ENCODE data around the gene MACROD1. TPM values are rescaled to one million over a fixed set of nuclear protein-coding genes. Genes with fewer than 3 reads are reported as not detected.

The MACROD1 gene
- total and polyA plus RNA-seq, 2 of the 13 experiments (the other 11 are each of a cell fraction or from before 2014, with no cell fraction given) = 23.1 to 34.5 TPM

DNA sequence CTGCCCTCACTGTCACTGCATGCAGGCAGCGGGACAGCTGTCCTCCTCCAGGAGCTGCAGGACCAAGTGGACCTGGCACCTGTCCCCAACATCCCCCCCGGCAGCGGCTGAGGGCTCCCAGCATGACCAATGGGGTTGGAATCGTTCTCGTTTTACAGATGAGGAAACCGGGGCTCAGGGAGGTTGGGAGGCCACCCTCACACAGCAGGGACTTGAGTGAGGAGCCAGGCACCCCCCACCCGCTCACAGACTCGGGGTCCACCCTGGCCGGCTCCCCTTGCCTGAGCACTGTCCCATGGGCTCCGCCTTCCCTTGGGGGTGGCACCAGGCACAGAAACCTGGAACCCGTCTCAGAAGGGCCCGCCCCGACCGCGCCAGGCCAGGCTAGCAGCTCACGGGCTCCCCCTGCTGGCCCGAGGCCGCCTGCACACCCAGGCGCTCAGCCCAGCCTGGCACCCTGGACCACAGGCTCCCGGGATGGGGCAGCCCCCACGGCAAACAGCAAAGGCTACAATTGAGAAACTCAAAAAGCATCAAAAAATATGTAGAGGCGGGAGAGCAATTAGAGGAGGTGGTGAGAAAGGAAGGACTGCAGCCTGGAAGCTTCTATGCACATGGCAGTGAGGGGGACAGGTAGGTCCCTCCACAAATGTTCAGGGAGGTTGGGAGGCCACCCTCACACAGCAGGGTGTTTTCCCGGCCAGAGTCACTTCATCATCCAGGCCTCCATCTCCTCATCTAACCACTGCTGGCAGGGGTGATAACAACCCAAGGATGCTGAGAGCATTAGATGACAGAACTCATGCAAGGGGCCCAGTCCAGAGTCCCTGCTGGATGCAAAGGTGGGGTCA, 12.8 kb downstream of the MACROD1 start:
- Histone ChIP-seq H3K79me2 (ENCODE audit: insufficient read depth, low read length) (no peaks in the 10 kb centered on the region), H3K4me1 (ENCODE audit: insufficient read depth, low read length) (peaks cover 34% of the 10 kb centered on the region), H3K36me3 (replicated peaks in 1 of 2; ENCODE audit: control insufficient read depth in 1 of 2, insufficient read depth in 2 of 2, low read length in 2 of 2) (peaks cover 10 to 29% of the 10 kb centered on the region in 2 experiments; a peak in 4 of 5 replicates), H3K4me2 (ENCODE audit: low read depth, low read length) (peak overlapping the region; percentile 28), H3K27ac (ENCODE audit: extremely low read length, insufficient read depth, low read length) (no peak overlapping the region), H3K4me3 (replicated peaks in 1 of 3; ENCODE audit: insufficient read depth in 1 of 3, low read depth in 2 of 3, low read length in 3 of 3) (no peak overlapping the region; a peak in 1 of 6 replicates), H3K9ac (ENCODE audit: insufficient read depth, low read depth, low read length) (no peak overlapping the region), H4K20me1 (ENCODE audit: insufficient read depth, low read length) (peaks cover 23% of the 10 kb centered on the region; the same call in 1 of the 2 replicates), H2AFZ (ENCODE audit: low read length) (no peak overlapping the region), H3K9me3 (ENCODE audit: low read length) (no peaks in the 10 kb centered on the region), H3K27me3 (ENCODE audit: control insufficient read depth in 1 of 2, insufficient read depth in 2 of 2, low read length in 2 of 2) (no peaks in the 10 kb centered on the region)
- in situ Hi-C loops (cut with HindIII; ENCODE audit: extremely low pct_ligation_motif_present, low pct_unique_long_range_greater_than_20kb) = no loop called here
- whole genome bisulfite sequencing (ENCODE audit: low lambda C conversion rate) = 38% methylated on average over 14 of the region's 23 CpGs
- ChIA-PET CTCF (ENCODE audit: low intra/inter-chr PET ratio, low total read pairs) (interaction anchor here (0.6 kb wide), 1 partner anchor 112 kb away, joined by 3 read pairs; no protein-coding TSS in a partner anchor), POLR2A (no interaction called here)
- intact Hi-C loops (cut with micrococcal nuclease; ENCODE audit: unreplicated experiment) = loop anchor here (10.0 kb wide), 1 partner anchor 318 kb away; the partner anchor contains the start of gene MARK2
- peak; percentile 15 for DNase-seq (ENCODE audit: low spot score)
- peak; percentile 84 for ATAC-seq
- FAIRE-seq = no peak
- BruUV-seq (replicated peaks) = no TSS peak
- TF ChIP-seq, protein P1, sequence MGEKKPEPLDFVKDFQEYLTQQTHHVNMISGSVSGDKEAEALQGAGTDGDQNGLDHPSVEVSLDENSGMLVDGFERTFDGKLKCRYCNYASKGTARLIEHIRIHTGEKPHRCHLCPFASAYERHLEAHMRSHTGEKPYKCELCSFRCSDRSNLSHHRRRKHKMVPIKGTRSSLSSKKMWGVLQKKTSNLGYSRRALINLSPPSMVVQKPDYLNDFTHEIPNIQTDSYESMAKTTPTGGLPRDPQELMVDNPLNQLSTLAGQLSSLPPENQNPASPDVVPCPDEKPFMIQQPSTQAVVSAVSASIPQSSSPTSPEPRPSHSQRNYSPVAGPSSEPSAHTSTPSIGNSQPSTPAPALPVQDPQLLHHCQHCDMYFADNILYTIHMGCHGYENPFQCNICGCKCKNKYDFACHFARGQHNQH (CRISPR knock-in tag; IDR thresholded peaks at IDR 0.05) = 0 out of 2 replicates have a peak, but pooled peaks have one; percentile 3
- TF ChIP-seq, protein P2, sequence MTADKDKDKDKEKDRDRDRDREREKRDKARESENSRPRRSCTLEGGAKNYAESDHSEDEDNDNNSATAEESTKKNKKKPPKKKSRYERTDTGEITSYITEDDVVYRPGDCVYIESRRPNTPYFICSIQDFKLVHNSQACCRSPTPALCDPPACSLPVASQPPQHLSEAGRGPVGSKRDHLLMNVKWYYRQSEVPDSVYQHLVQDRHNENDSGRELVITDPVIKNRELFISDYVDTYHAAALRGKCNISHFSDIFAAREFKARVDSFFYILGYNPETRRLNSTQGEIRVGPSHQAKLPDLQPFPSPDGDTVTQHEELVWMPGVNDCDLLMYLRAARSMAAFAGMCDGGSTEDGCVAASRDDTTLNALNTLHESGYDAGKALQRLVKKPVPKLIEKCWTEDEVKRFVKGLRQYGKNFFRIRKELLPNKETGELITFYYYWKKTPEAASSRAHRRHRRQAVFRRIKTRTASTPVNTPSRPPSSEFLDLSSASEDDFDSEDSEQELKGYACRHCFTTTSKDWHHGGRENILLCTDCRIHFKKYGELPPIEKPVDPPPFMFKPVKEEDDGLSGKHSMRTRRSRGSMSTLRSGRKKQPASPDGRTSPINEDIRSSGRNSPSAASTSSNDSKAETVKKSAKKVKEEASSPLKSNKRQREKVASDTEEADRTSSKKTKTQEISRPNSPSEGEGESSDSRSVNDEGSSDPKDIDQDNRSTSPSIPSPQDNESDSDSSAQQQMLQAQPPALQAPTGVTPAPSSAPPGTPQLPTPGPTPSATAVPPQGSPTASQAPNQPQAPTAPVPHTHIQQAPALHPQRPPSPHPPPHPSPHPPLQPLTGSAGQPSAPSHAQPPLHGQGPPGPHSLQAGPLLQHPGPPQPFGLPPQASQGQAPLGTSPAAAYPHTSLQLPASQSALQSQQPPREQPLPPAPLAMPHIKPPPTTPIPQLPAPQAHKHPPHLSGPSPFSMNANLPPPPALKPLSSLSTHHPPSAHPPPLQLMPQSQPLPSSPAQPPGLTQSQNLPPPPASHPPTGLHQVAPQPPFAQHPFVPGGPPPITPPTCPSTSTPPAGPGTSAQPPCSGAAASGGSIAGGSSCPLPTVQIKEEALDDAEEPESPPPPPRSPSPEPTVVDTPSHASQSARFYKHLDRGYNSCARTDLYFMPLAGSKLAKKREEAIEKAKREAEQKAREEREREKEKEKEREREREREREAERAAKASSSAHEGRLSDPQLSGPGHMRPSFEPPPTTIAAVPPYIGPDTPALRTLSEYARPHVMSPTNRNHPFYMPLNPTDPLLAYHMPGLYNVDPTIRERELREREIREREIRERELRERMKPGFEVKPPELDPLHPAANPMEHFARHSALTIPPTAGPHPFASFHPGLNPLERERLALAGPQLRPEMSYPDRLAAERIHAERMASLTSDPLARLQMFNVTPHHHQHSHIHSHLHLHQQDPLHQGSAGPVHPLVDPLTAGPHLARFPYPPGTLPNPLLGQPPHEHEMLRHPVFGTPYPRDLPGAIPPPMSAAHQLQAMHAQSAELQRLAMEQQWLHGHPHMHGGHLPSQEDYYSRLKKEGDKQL (CRISPR knock-in tag; IDR thresholded peaks at IDR 0.05; ENCODE audit: low read depth) = no peak
- no peak for TF ChIP-seq HHEX (CRISPR knock-in tag; IDR thresholded peaks at IDR 0.05)
- TF ChIP-seq CEBPB (IDR thresholded peaks at IDR 0.05; ENCODE audit: borderline replicate concordance, low read depth, low read length) = no peak
- no peak for TF ChIP-seq SIX1 (CRISPR knock-in tag; IDR thresholded peaks at IDR 0.05; ENCODE audit: borderline replicate concordance)
- TF ChIP-seq ZFP41 (CRISPR knock-in tag; IDR thresholded peaks at IDR 0.05; ENCODE audit: borderline replicate concordance) = no peak
- no peak for TF ChIP-seq ONECUT2 (CRISPR knock-in tag; IDR thresholded peaks at IDR 0.05)
- TF ChIP-seq SMC3 (IDR thresholded peaks at IDR 0.05; ENCODE audit: low read length) = peak; percentile 4; the same call in 1 of the 2 replicates
- TF ChIP-seq, protein P3, sequence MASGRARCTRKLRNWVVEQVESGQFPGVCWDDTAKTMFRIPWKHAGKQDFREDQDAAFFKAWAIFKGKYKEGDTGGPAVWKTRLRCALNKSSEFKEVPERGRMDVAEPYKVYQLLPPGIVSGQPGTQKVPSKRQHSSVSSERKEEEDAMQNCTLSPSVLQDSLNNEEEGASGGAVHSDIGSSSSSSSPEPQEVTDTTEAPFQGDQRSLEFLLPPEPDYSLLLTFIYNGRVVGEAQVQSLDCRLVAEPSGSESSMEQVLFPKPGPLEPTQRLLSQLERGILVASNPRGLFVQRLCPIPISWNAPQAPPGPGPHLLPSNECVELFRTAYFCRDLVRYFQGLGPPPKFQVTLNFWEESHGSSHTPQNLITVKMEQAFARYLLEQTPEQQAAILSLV (CRISPR knock-in tag; IDR thresholded peaks at IDR 0.05; ENCODE audit: borderline replicate concordance) = no peak
- peak; percentile 48; the same call in 1 of the 2 replicates for TF ChIP-seq KDM2A (CRISPR knock-in tag; IDR thresholded peaks at IDR 0.05; ENCODE audit: borderline replicate concordance, low read depth)
- no peak for TF ChIP-seq ZNF138 (CRISPR knock-in tag; IDR thresholded peaks at IDR 0.05; ENCODE audit: low read depth)
- TF ChIP-seq, protein P4, sequence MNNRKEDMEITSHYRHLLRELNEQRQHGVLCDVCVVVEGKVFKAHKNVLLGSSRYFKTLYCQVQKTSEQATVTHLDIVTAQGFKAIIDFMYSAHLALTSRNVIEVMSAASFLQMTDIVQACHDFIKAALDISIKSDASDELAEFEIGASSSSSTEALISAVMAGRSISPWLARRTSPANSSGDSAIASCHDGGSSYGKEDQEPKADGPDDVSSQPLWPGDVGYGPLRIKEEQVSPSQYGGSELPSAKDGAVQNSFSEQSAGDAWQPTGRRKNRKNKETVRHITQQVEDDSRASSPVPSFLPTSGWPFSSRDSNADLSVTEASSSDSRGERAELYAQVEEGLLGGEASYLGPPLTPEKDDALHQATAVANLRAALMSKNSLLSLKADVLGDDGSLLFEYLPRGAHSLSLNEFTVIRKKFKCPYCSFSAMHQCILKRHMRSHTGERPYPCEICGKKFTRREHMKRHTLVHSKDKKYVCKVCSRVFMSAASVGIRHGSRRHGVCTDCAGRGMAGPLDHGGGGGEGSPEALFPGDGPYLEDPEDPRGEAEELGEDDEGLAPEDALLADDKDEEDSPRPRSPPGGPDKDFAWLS (CRISPR knock-in tag; IDR thresholded peaks at IDR 0.05; ENCODE audit: borderline replicate concordance) = no peak
- TF ChIP-seq RBM39 (IDR thresholded peaks at IDR 0.05; ENCODE audit: low read depth, low read length, poor library complexity, severe bottlenecking) = peak; percentile 24

Data from HepG2 (cell line).